ENCODE data around the gene MAPK8IP1. TPM values are rescaled to one million over a fixed set of nuclear protein-coding genes. Genes with fewer than 3 reads are reported as not detected.
"Not testable (repeated sequence)": the region's sequence is repeated elsewhere in the genome, so short reads cannot be mapped to it uniquely, and the experiment has no call there.

MAPK8IP1 gene
- 10 to 100 TPM in 3 of 4 donors, 1 to 10 TPM in 1; 9.5 to 25.1 (median 17.4) TPM for total RNA-seq

- TF ChIP-seq POLR2A (IDR thresholded peaks at IDR 0.05) (no peak), CTCF (IDR thresholded peaks at IDR 0.05) (no peak)
- intact Hi-C loops (cut with DNase I) = no loop called here
- Histone ChIP-seq H3K9me3 (no peaks in the 10 kb centered on the region), H3K27ac (no peak within 1 kb of the TSS), H3K27me3 (no peaks in the 10 kb centered on the region), H3K4me3 (replicated peaks in 1 of 3) (peak within 1 kb of the TSS; percentile 9 to 31 (median 13)), H3K36me3 (peaks cover 19 to 21% of the 10 kb centered on the region in 2 donors), H3K4me1 (peaks cover 4 to 5% of the 10 kb centered on the region in 2 donors)
- DNase-seq = peak; percentile 58 to 63
- 3 to 10% methylated on average over 10 to 28 of the region's 73 CpGs for WGBS, 2 donors
Measured at GRCh38 chr11:45885274-45885920, at the start of gene MAPK8IP1. Gene MAPK8IP1 (plus strand): TSS chr11:45885651. CDS start chr11:45885821, 170 bp downstream.

DNA sequence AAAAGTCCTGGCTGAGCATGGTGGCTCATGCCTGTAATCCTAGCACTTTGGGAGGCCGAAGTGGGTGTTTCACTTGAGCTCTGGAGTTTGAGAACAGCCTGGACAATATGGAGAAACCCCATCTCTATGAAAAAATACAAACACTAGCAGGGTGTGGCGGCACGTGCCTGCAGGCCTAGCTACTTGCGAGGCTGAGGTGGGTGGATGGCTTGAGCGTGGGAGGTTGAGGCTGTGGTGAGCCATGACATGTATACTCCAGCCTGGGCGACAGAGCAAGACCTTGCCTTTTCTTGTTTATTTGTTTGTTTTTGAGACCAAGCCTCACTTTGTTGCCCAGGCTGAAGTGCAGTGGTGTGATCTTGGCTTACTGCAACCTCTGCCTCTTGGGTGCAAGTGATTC is 46.2 kb upstream of the MAPK8IP1 start:
- Histone ChIP-seq H3K9me3 (no peaks in the 10 kb centered on the region), H3K36me3 (no peaks in the 10 kb centered on the region), H3K27ac (no peak overlapping the region), H3K4me1 (peaks cover 0 to 9% of the 10 kb centered on the region in 2 donors), H3K4me3 (replicated peaks in 1 of 3) (no peak overlapping the region), H3K27me3 (no peaks in the 10 kb centered on the region)
- WGBS, 2 donors = 93% methylated on average over 6 of the region's 6 CpGs
- no peak for DNase-seq
- intact Hi-C loops (cut with DNase I) = no loop called here
- TF ChIP-seq CTCF (IDR thresholded peaks at IDR 0.05) = no peak
- no peak for TF ChIP-seq POLR2A (IDR thresholded peaks at IDR 0.05)

DNA sequence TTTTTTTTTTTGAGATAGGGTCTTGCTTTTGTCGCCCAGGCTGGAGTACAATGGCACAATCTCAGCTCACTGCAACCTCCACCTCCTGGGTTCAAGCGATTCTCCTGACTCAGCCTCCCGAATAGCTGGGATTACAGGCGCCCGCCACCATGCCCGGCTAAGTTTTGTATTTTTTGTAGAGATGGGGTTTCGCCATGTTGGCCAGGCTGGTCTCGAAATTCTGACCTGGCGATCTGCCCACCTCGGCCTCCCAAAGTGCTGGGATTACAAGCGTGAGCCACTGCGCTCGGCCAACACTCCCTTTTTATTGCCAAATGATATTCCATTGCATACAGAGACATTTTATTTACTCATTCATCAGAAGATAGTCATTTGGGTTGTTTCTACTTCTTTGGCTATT is 45.2 kb upstream of the MAPK8IP1 start:
- WGBS, 2 donors = 89 to 91% methylated on average over 13 of the region's 13 CpGs
- intact Hi-C loops (cut with DNase I); H3K36me3 ChIP-seq; H3K9me3 ChIP-seq; H3K27ac ChIP-seq; H3K4me1 ChIP-seq; H3K27me3 ChIP-seq; DNase-seq; H3K4me3 ChIP-seq (replicated peaks in 1 of 3): not testable (repeated sequence)

DNA sequence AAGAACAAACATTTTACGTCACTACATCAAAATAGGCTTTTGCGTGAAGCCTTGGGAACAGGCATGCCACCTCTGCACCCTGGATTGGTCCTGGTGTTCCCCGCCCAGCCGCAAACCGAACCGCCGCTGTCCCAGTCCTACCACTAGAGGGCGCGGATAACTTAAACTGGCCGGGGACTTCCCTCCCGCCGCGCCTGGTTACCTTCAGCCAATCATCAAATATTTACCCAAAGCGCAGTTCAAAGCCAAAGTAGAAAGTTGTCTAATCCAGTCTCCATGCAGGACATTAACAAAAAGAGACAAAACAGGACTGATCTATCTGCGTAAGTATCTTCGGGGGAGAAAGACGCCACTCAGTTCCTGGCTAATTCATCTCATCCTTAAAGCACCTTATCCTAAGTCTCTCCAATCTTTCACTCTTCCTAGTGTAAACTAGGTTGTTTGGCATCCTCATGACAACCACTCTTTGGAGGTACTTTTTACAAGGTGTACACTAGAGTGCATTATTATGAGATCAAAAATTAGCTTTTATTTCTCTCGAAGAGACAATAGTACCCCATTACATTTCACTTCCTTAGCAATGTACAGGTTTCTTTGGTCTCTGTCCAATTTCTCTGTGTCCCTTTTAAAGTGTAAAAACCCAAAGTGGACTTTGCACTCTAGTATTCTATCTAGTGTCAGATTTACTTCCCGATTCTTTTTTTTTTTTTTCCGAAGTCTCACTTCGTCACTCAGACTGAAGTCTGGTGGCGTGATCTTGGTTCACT is 42.1 kb upstream of the MAPK8IP1 start:
- H3K9me3 ChIP-seq = no peaks in the 10 kb centered on the region
- 18 to 19% methylated on average over 20 to 22 of the region's 22 CpGs for WGBS, 2 donors
- no peaks in the 10 kb centered on the region for H3K36me3 ChIP-seq
- peak; percentile 94 to 96 for DNase-seq
- H3K27ac ChIP-seq = peak overlapping the region; percentile 20 to 72 (median 60)
- TF ChIP-seq CTCF (IDR thresholded peaks at IDR 0.05) (peak; percentile 76 to 97 (median 94)), POLR2A (IDR thresholded peaks at IDR 0.05) (peak in 1 of 2 donors; percentile 53)
- intact Hi-C loops (cut with DNase I) = no loop called here
- H3K4me3 ChIP-seq (replicated peaks in 1 of 3) = no peak overlapping the region
- H3K4me1 ChIP-seq = peaks cover 5 to 14% of the 10 kb centered on the region in 2 donors
- no peaks in the 10 kb centered on the region for H3K27me3 ChIP-seq

- intact Hi-C loops (cut with DNase I) = no loop called here
- Histone ChIP-seq H3K36me3 (no peaks in the 10 kb centered on the region), H3K27me3 (no peaks in the 10 kb centered on the region), H3K9me3 (no peaks in the 10 kb centered on the region), H3K4me3 (replicated peaks in 1 of 3) (no peak overlapping the region), H3K4me1 (peaks cover 17 to 30% of the 10 kb centered on the region in 2 donors), H3K27ac (no peak overlapping the region)
- DNase-seq = no peak
- 79 to 91% methylated on average over 3 of the region's 3 CpGs for WGBS, 2 donors
- no peak for TF ChIP-seq CTCF (IDR thresholded peaks at IDR 0.05)
- no peak for TF ChIP-seq POLR2A (IDR thresholded peaks at IDR 0.05)
Measured at GRCh38 chr11:45844822-45845578, 40.5 kb upstream of the MAPK8IP1 start.

All from thyroid gland (tissue), 4 donors.